ENCODE results near the gene BCL2L11.

DNA sequence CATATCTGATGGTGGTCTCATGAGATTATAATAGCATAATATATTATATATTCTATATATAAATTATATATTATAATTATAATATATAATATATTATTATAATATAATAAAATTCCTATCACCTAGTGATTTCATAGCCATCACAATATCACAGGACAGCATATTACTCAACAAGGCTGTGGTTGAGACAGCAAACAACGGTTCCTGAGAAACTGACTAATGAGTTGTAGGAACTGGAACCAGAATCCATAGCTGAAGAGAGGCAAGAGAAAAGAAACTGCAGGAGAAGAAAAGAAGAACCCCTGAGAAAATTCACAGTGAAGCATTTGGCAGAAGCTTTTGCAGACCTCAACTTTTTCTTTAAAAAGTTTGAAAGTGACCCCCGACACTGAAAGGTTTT is 84.0 kb downstream of the BCL2L11 start:
- TF ChIP-seq, protein P1, sequence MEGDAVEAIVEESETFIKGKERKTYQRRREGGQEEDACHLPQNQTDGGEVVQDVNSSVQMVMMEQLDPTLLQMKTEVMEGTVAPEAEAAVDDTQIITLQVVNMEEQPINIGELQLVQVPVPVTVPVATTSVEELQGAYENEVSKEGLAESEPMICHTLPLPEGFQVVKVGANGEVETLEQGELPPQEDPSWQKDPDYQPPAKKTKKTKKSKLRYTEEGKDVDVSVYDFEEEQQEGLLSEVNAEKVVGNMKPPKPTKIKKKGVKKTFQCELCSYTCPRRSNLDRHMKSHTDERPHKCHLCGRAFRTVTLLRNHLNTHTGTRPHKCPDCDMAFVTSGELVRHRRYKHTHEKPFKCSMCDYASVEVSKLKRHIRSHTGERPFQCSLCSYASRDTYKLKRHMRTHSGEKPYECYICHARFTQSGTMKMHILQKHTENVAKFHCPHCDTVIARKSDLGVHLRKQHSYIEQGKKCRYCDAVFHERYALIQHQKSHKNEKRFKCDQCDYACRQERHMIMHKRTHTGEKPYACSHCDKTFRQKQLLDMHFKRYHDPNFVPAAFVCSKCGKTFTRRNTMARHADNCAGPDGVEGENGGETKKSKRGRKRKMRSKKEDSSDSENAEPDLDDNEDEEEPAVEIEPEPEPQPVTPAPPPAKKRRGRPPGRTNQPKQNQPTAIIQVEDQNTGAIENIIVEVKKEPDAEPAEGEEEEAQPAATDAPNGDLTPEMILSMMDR (IDR thresholded peaks at IDR 0.05; ENCODE audit: insufficient read depth, low read length): no peak
- no peak for TF ChIP-seq POLR2AphosphoS5 (IDR thresholded peaks at IDR 0.05; ENCODE audit: low read depth)

Measured in HL-60 (cell line).